IMR-90 (cell line): ENCODE results near the gene CDC14A. TPM values are rescaled to one million over a fixed set of nuclear protein-coding genes. Genes with fewer than 3 reads are reported as not detected.
"Not testable (repeated sequence)": the region's sequence is repeated elsewhere in the genome, so short reads cannot be mapped to it uniquely, and the experiment has no call there.

Source experiments
- ATAC-seq: fragments of 200-7000 bp; cut with Tn5 transposase; 2 replicates; pipeline ENCODE4 v1.9.1; 2020; ENCODE audit warnings: low read depth, mild to moderate bottlenecking, moderate library complexity
- BruUV-seq: library from RNA; stranded (reverse); fragments of 400-500 nt; replicated peaks from 2 replicates; lab custom pipeline; 2021; lab: Mats Ljungman, UMichigan
- CTCF ChIA-PET: fragments of 300-600 bp; formaldehyde crosslinking; extraction: SDS; loops from one replicate; lab custom pipeline; 2021; ENCODE audit warnings: antibody characterized with exemption; lab: Yijun Ruan, JAX
- POLR2A ChIA-PET: fragments of 300-600 bp; sonication (Branson Sonifier 250); formaldehyde crosslinking; loops from one replicate; lab custom pipeline; 2022; ENCODE audit warnings: antibody characterized with exemption; ENCODE audit not compliant: unreplicated experiment; lab: Charles Lee
- DNase-seq: peaks from one replicate; pipeline ENCODE4 v3.0.0; 2013
- H2AFZ ChIP-seq: replicated peaks from 2 replicates; pipeline ENCODE3; 2013; ENCODE audit warnings: low read length, mild to moderate bottlenecking; ENCODE audit not compliant: poor library complexity
- H2AK5ac ChIP-seq: 2 replicates; pipeline ENCODE4 v1.6.1; 2013; ENCODE audit warnings: low read depth, low read length, inconsistent platforms
- H2AK9ac ChIP-seq: replicated peaks from 2 replicates; pipeline ENCODE3; 2013; ENCODE audit warnings: mild to moderate bottlenecking, low read depth, low read length, moderate library complexity; ENCODE audit not compliant: poor library complexity
- H2BK120ac ChIP-seq: 2 replicates; pipeline ENCODE4 v1.6.1; 2013; ENCODE audit warnings: low read depth, low read length, inconsistent platforms
- H2BK15ac ChIP-seq: 3 replicates; pipeline ENCODE4 v1.6.1; 2013; ENCODE audit warnings: low read depth, low read length, inconsistent platforms
- H2BK20ac ChIP-seq: 2 replicates; pipeline ENCODE4 v1.6.1; 2013; ENCODE audit warnings: low read depth, mild to moderate bottlenecking, inconsistent platforms, low read length, moderate library complexity
- H2BK5ac ChIP-seq: 2 replicates; pipeline ENCODE4 v1.6.1; 2013; ENCODE audit warnings: mild to moderate bottlenecking, low read depth, low read length, inconsistent platforms; ENCODE audit not compliant: poor library complexity, severe bottlenecking
- H3K14ac ChIP-seq: replicated peaks from 2 replicates; pipeline ENCODE4 v1.6.1; 2013; ENCODE audit warnings: low read depth, low read length, inconsistent platforms
- H3K18ac ChIP-seq: 2 replicates; pipeline ENCODE4 v1.6.1; 2013; ENCODE audit warnings: low read depth, low read length, control low read depth
- H3K23ac ChIP-seq: 2 replicates; pipeline ENCODE4 v1.6.1; 2013; ENCODE audit warnings: low read depth, low read length, inconsistent platforms
- H3K27ac ChIP-seq: 2 replicates; pipeline ENCODE4 v1.5.1; 2013; ENCODE audit warnings: mild to moderate bottlenecking, control low read depth, low read length; ENCODE audit not compliant: insufficient read depth
- H3K27me3 ChIP-seq: 2 replicates; pipeline ENCODE4 v1.6.1; 2013; ENCODE audit warnings: low read length; ENCODE audit not compliant: control insufficient read depth, insufficient read depth
- H3K36me3 ChIP-seq: 2 replicates; pipeline ENCODE4 v1.6.1; 2013; ENCODE audit warnings: low read length, mixed read lengths; ENCODE audit not compliant: control insufficient read depth, insufficient read depth
- H3K4ac ChIP-seq: 2 replicates; pipeline ENCODE4 v1.6.1; 2013; ENCODE audit warnings: low read depth, low read length, inconsistent platforms
- H3K4me1 ChIP-seq: 2 replicates; pipeline ENCODE4 v1.6.1; 2013; ENCODE audit warnings: low read length, mixed read lengths; ENCODE audit not compliant: control insufficient read depth, insufficient read depth
- H3K4me2 ChIP-seq: 2 replicates; pipeline ENCODE4 v1.6.1; 2013; ENCODE audit warnings: low read depth, mild to moderate bottlenecking, control low read depth, low read length, moderate library complexity
- H3K4me3 ChIP-seq: 2 replicates; pipeline ENCODE4 v1.5.1; 2013; ENCODE audit warnings: low read depth, mild to moderate bottlenecking, control low read depth, low read length, moderate library complexity; ENCODE audit not compliant: insufficient read depth
- H3K56ac ChIP-seq: 2 replicates; pipeline ENCODE4 v1.6.1; 2013; ENCODE audit warnings: low read length, inconsistent platforms; ENCODE audit not compliant: insufficient read depth; ENCODE audit errors: extremely low read depth
- H3K79me1 ChIP-seq, 2 experiments: 2 replicates each; pipeline ENCODE4 v1.6.1; 2013; ENCODE audit warnings: low read length in 2 of 2, inconsistent platforms in 1 of 2, low read depth in 1 of 2
- H3K9ac ChIP-seq: 2 replicates; pipeline ENCODE4 v1.6.1; 2013; ENCODE audit warnings: low read depth, low read length, control low read depth
- H3K9me1 ChIP-seq: 2 replicates; pipeline ENCODE4 v1.6.1; 2013; ENCODE audit warnings: low read length, inconsistent platforms; ENCODE audit not compliant: insufficient read depth
- H3K9me3 ChIP-seq: 2 replicates; pipeline ENCODE4 v1.6.1; 2013; ENCODE audit warnings: low read length; ENCODE audit not compliant: control insufficient read depth, insufficient read depth
- H4K20me1 ChIP-seq: 2 replicates; pipeline ENCODE4 v1.6.1; 2013; ENCODE audit warnings: low read length, inconsistent platforms; ENCODE audit not compliant: insufficient read depth
- H4K5ac ChIP-seq: 2 replicates; pipeline ENCODE4 v1.6.1; 2013; ENCODE audit warnings: mild to moderate bottlenecking, low read depth, low read length, control low read depth
- H4K8ac ChIP-seq, 2 experiments: 2 replicates each; pipeline ENCODE4 v1.6.1; 2013; ENCODE audit warnings: low read depth in 2 of 2, low read length in 2 of 2, control low read depth in 1 of 2, inconsistent platforms in 1 of 2
- H4K91ac ChIP-seq: 2 replicates; pipeline ENCODE4 v1.6.1; 2013; ENCODE audit warnings: low read depth, low read length, inconsistent platforms; ENCODE audit not compliant: insufficient read depth
- WGBS, 2 experiments: methylation state at CpG; one replicate each; pipeline versions ENCODE4 v1.1.5 to v1.1.7; 2013; ENCODE audit warnings: missing lambda C conversion rate in 2 of 2; ENCODE audit not compliant: insufficient read length in 1 of 2; ENCODE audit errors: extremely low coverage in 2 of 2; 5-methylcytosine and 5-hydroxymethylcytosine counted together
- dilution Hi-C: fragments of 300-500 bp; cut with HindIII; formaldehyde crosslinking; loops from one replicate; pipeline ENCODE4 v1.14.3; 2018; ENCODE audit warnings: low sequenced_read_pairs; ENCODE audit not compliant: unreplicated experiment
- in situ Hi-C: fragments of 300-500 bp; cut with MboI; formaldehyde crosslinking; loops from 3 replicates; pipeline ENCODE4 v1.14.3; 2019; ENCODE audit warnings: low sequenced_read_pairs, inconsistent platforms, mixed read lengths
- intact Hi-C: fragments of 100-400 bp; cut with micrococcal nuclease; formaldehyde crosslinking; loops from 2 replicates; pipeline ENCODE4 v1.10.0; 2022
- polyA plus RNA-seq, 3 experiments: library from polyadenylated mRNA; depleted of rRNA; stranded (reverse); fragments of >200 nt; gene quantifications; 2 replicates each; pipeline ENCODE4 v1.2.3, GENCODE V29; 2012; ENCODE audit warnings: low replicate concordance in 1 of 3
- total RNA-seq: library from RNA; depleted of rRNA; stranded (reverse); fragments of >200 nt; gene quantifications from 2 replicates; pipeline ENCODE4 v1.2.3, GENCODE V29; 2012

The CDC14A gene
- total and polyA plus RNA-seq, 2 of the 4 experiments (the other 2 are of a cell fraction): 1.7 to 3.0 TPM

GRCh38 chr1:100331146-100331545, 21.2 kb upstream of the CDC14A start:
- H3K4me2 ChIP-seq, H3K23ac ChIP-seq, H3K27me3 ChIP-seq, H3K4me3 ChIP-seq, H3K9ac ChIP-seq, H2AK9ac ChIP-seq, H3K9me3 ChIP-seq, H2BK15ac ChIP-seq, H3K27ac ChIP-seq, H3K4me1 ChIP-seq, POLR2A ChIA-PET, DNase-seq, H4K20me1 ChIP-seq, H3K79me1 ChIP-seq, dilution Hi-C loops, H3K9me1 ChIP-seq, H2BK5ac ChIP-seq, H3K18ac ChIP-seq, H4K8ac ChIP-seq, H4K5ac ChIP-seq, H2AK5ac ChIP-seq, H2BK20ac ChIP-seq, BruUV-seq, H3K36me3 ChIP-seq, CTCF ChIA-PET, H2BK120ac ChIP-seq, ATAC-seq, H4K91ac ChIP-seq, H3K4ac ChIP-seq, H2AFZ ChIP-seq, H3K56ac ChIP-seq, in situ Hi-C loops, intact Hi-C loops, H3K14ac ChIP-seq: not testable (repeated sequence)
- WGBS, 2 experiments: no CpG with 5 or more reads among the region's 2 CpGs
